Measurements from ENCODE around the gene NSMCE3.

- no peak for TF ChIP-seq POLR2AphosphoS5 (IDR thresholded peaks at IDR 0.05; ENCODE audit: control insufficient read depth, insufficient read depth, low read depth, low read length)
- no peak for TF ChIP-seq CTCF (IDR thresholded peaks at IDR 0.05 in 2 of 3, conservative IDR thresholded peaks at IDR 0.05 in 1 of 3; ENCODE audit: insufficient read depth in 2 of 3, low read depth in 1 of 3, low read length in 3 of 3)
- TF ChIP-seq NFIC (IDR thresholded peaks at IDR 0.05): no peak
- no peak for TF ChIP-seq ARHGAP35 (IDR thresholded peaks at IDR 0.05; ENCODE audit: partially characterized antibody)
- TF ChIP-seq RFX1 (IDR thresholded peaks at IDR 0.05): no peak
- TF ChIP-seq MAFK (IDR thresholded peaks at IDR 0.05; ENCODE audit: low read length): no peak
- TF ChIP-seq DPF2 (IDR thresholded peaks at IDR 0.05): no peak
- TF ChIP-seq SIN3A (IDR thresholded peaks at IDR 0.05; ENCODE audit: borderline replicate concordance in 2 of 2, control insufficient read depth in 1 of 2, low read depth in 2 of 2, low read length in 2 of 2): no peak
- TF ChIP-seq E2F4 (CRISPR knock-in tag; IDR thresholded peaks at IDR 0.05; ENCODE audit: low read depth): no peak
- no peak for TF ChIP-seq RFX5 (IDR thresholded peaks at IDR 0.05; ENCODE audit: low read depth, low read length)
- no peak for TF ChIP-seq ARNT (IDR thresholded peaks at IDR 0.05)
- no peak for TF ChIP-seq GABPB1 (CRISPR knock-in tag; IDR thresholded peaks at IDR 0.05)
- no peak for TF ChIP-seq SMARCC2 (IDR thresholded peaks at IDR 0.05; ENCODE audit: low read depth)
Observed at GRCh38 chr15:29305556-29305955, 35.9 kb upstream of the NSMCE3 start.

All from K562 (cell line).